ENCODE data around the gene GRB10.

GRB10 gene

DNA sequence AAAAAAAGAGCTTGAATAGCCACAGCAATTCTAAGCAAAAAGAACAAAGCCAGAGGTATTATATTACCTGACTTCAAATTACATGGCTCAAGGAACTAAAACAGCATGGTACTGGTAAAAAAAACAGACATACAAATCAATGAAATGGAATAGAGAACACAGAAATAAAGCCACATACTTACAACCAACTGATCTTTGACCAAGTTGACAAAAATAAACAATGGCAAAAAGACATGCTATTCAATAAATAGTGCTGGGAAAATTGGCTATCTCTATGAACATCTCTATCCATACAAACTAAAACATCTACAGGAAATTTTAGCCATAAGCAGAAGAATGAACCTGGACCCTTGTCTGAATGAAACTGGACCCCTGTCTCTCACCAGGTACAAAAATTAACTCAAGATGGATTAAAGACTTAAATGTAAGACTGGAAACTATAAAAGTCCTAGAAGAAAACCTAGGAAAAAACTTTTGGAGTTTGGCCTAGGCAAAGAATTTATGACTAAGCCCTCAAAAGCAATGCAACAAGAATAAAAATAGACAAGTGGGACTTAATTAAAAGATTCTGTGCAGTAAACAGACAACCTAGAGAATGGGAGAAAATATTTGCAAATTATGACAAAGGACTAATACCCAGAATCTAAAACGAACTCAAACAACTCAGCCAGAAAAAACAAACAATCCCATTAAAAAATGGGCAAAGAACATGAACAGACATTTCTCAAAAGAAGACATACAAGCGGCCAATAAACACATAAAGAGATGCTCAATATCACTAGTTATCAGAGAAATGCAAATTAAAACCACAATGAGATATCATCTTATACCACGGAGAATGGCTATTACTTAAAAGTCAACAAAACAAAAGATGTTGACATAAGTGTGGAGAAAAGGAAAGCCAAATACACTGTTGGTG, 144.7 kb downstream of the GRB10 start:
- FAIRE-seq (no peak), DNase-seq (ENCODE audit: insufficient read length, low spot score) (no peak)
- TF ChIP-seq SPI1 (IDR thresholded peaks at IDR 0.05; ENCODE audit: low read depth, low read length) (no peak), POLR2AphosphoS5 (IDR thresholded peaks at IDR 0.05; ENCODE audit: low read depth, low read length) (no peak), POU2F2 (IDR thresholded peaks at IDR 0.05; ENCODE audit: low read depth, low read length) (no peak), POLR2A (IDR thresholded peaks at IDR 0.05; ENCODE audit: low read depth, low read length) (no peak), TAF1 (IDR thresholded peaks at IDR 0.05; ENCODE audit: low read depth, low read length) (no peak), PAX5 (IDR thresholded peaks at IDR 0.05; ENCODE audit: insufficient read depth, low read length, severe bottlenecking) (no peak)

DNA sequence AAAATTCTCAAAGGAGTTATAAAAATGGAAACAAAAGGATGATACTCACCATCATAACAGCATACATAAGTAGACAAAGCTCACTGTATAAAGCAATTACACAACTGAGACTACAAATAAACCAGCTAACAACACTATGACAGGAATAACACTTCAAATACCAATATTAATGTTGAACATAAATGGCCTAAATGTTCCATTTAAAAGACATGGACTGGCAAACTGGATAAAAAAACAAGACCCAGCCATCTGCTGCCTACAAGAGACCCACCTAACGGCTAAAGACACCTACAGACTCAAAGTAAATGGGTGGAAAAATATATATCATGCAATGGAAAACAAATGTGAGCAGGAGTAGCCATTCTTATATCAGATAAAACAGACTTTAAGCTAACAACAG, 148.3 kb downstream of the GRB10 start:
- TF ChIP-seq POLR2A (IDR thresholded peaks at IDR 0.05; ENCODE audit: low read depth, low read length) (no peak), PAX5 (IDR thresholded peaks at IDR 0.05; ENCODE audit: insufficient read depth, low read length, severe bottlenecking) (no peak), TAF1 (IDR thresholded peaks at IDR 0.05; ENCODE audit: low read depth, low read length) (no peak), POLR2AphosphoS5 (IDR thresholded peaks at IDR 0.05; ENCODE audit: low read depth, low read length) (no peak), POU2F2 (IDR thresholded peaks at IDR 0.05; ENCODE audit: low read depth, low read length) (no peak), SPI1 (IDR thresholded peaks at IDR 0.05; ENCODE audit: low read depth, low read length) (no peak)
- FAIRE-seq = no peak

DNA sequence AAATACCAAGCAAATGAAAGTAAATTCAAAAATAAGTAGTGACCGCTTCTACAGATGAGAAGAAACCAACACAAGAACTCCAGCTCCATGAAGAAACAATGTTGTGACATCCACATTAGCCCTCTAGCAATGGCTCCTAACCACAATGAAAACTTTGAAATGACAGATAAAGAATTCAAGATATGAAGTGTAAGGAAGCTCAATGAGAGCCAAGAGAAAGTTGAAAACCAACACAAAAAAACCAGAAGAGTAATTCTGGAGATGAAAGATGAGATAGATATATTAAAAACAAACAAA, 149.3 kb downstream of the GRB10 start:
- no peak for TF ChIP-seq SPI1 (IDR thresholded peaks at IDR 0.05; ENCODE audit: low read depth, low read length)
- no peak for TF ChIP-seq POLR2AphosphoS5 (IDR thresholded peaks at IDR 0.05; ENCODE audit: low read depth, low read length)
- no peak for TF ChIP-seq PAX5 (IDR thresholded peaks at IDR 0.05; ENCODE audit: insufficient read depth, low read length, severe bottlenecking)
- TF ChIP-seq POU2F2 (IDR thresholded peaks at IDR 0.05; ENCODE audit: low read depth, low read length) = no peak
- TF ChIP-seq TAF1 (IDR thresholded peaks at IDR 0.05; ENCODE audit: low read depth, low read length) = no peak
- TF ChIP-seq POLR2A (IDR thresholded peaks at IDR 0.05; ENCODE audit: low read depth, low read length) = no peak
- DNase-seq (ENCODE audit: insufficient read length, low spot score) (no peak), FAIRE-seq (no peak)

More for the DNA sequence above, 148.3 kb downstream of the GRB10 start:
- no peak for DNase-seq (ENCODE audit: insufficient read length, low spot score)

DNA sequence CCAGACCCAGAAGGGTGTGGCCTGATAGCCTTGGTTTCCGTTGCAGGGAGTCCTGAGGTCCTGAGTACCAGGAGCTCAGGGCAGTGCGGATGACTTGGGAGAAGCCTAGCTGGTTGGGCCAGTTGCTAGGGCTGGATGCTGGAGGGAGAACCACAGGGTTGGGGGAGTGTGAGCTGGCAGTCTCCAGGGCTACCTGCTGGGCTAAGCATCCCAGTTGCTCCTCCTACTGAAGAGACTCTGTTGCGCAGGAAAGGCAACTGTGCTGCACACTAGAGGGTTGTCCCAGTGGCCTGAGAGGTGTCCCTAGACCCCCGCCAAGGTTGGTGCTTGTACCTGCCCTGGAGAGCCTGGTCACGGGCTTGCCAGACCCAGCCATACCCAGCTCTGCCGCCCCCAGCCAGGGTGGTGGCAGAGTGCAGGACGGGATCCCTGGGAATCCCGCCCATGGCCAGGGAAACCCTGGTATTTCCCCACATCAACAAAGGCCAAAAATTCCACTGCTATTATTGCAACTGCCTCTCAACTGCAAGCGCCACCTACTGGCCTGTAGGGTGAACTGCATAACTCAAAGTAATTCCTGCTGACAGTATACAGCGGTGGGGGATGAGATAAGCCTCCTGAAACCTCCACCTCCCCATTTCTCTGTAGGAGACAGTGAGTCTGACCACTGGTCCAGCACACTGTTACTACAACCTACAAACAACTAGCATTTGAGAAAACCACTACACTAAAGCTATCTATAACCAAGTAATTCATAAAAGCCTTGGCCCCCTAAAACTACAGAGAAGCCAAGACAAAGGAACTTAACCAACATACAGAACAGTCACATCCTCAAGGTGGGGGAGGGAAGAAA, 149.9 kb downstream of the GRB10 start:
- FAIRE-seq = peak; percentile 84

DNA sequence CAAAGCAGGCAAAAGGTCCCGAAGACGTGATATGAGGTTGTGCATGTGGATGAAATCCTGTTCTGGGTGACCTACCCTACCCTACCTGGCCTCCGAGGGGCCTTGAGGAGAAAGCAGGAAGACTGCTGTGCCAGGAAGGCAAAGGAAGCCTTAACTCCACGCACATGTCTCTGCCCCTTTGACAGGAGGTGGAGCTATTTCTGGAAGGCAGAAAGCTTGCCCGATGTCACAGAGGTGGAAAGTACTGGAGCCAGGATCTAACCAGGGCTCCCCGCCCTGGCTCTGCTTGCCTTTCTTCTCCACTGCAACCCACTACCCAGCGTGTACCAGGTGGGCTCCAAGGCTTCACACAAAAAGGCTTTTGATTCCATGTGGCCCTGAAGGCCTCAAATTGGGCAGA, 151.1 kb downstream of the GRB10 start:
- DNase-seq (ENCODE audit: insufficient read length, low spot score) (no peak), FAIRE-seq (no peak)
- TF ChIP-seq POLR2AphosphoS5 (IDR thresholded peaks at IDR 0.05; ENCODE audit: low read depth, low read length) (no peak), SPI1 (IDR thresholded peaks at IDR 0.05; ENCODE audit: low read depth, low read length) (no peak), TAF1 (IDR thresholded peaks at IDR 0.05; ENCODE audit: low read depth, low read length) (no peak), POU2F2 (IDR thresholded peaks at IDR 0.05; ENCODE audit: low read depth, low read length) (no peak), PAX5 (IDR thresholded peaks at IDR 0.05; ENCODE audit: insufficient read depth, low read length, severe bottlenecking) (no peak), POLR2A (IDR thresholded peaks at IDR 0.05; ENCODE audit: low read depth, low read length) (no peak)

More for the DNA sequence above, 149.9 kb downstream of the GRB10 start:
- TF ChIP-seq POU2F2 (IDR thresholded peaks at IDR 0.05; ENCODE audit: low read depth, low read length) = 0 out of 2 replicates have a peak, but pooled peaks have one; percentile 23
- no peak for TF ChIP-seq PAX5 (IDR thresholded peaks at IDR 0.05; ENCODE audit: insufficient read depth, low read length, severe bottlenecking)
- no peak for TF ChIP-seq TAF1 (IDR thresholded peaks at IDR 0.05; ENCODE audit: low read depth, low read length)
- TF ChIP-seq POLR2A (IDR thresholded peaks at IDR 0.05; ENCODE audit: low read depth, low read length) = no peak
- peak; percentile 28 for DNase-seq (ENCODE audit: insufficient read length, low spot score)

DNA sequence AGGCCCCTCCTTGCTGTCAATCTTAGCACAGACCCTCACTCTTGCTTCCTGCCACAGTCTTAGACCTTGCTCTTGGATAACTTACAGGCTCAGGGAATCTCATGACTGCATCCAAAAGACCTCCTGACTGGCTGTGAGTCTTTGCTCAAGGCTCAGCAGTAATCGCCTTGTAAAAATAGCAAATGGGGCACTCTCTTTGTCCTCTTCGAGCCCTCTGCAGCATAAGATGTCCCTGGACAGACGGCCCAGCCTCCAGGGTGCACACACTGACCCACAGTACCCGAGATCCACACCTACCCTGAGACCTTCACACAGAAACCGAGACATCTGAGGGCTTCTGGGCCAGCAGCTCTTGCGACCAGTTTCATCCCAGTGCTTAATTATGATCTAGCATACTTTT, 151.6 kb downstream of the GRB10 start:
- DNase-seq (ENCODE audit: insufficient read length, low spot score) = no peak
- FAIRE-seq = no peak
- TF ChIP-seq PAX5 (IDR thresholded peaks at IDR 0.05; ENCODE audit: insufficient read depth, low read length, severe bottlenecking) (no peak), TAF1 (IDR thresholded peaks at IDR 0.05; ENCODE audit: low read depth, low read length) (no peak), SPI1 (IDR thresholded peaks at IDR 0.05; ENCODE audit: low read depth, low read length) (no peak), POLR2AphosphoS5 (IDR thresholded peaks at IDR 0.05; ENCODE audit: low read depth, low read length) (no peak), POLR2A (IDR thresholded peaks at IDR 0.05; ENCODE audit: low read depth, low read length) (no peak), POU2F2 (IDR thresholded peaks at IDR 0.05; ENCODE audit: low read depth, low read length) (no peak)

DNA sequence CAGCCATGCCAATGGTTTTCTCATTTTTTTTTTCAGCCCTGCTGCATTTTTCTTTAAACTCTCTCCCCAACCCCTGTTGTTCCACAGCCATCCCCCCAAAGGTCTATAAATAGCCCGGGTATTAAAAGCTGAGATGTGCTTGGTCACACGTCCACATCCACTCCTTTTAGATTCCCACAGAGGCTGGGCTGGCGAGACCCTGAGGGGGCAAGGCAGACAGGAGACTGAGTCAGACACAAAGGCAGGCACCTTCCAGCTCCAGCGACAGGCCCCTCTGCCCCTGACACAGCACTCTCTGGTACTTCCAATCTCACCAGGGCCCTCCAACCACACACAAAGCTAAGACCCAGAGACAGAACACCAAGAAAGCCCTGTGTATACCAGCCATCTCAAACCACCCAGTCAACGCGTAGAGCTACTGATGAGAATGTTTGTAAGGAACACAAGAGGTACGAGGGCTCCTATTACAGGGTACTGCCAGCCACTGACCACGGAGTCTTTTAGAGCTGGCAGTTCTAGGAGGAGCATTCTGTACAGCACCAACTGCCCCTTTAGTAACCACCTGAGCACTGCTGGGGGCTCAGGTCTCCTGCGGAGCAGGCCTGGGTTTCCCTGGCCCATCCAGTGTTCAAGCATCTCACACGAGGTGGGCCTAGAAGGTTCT, 153.3 kb downstream of the GRB10 start:
- FAIRE-seq = no peak
- TF ChIP-seq POLR2AphosphoS5 (IDR thresholded peaks at IDR 0.05; ENCODE audit: low read depth, low read length) (no peak), POU2F2 (IDR thresholded peaks at IDR 0.05; ENCODE audit: low read depth, low read length) (no peak), POLR2A (IDR thresholded peaks at IDR 0.05; ENCODE audit: low read depth, low read length) (no peak), TAF1 (IDR thresholded peaks at IDR 0.05; ENCODE audit: low read depth, low read length) (no peak), PAX5 (IDR thresholded peaks at IDR 0.05; ENCODE audit: insufficient read depth, low read length, severe bottlenecking) (no peak)
- no peak for DNase-seq (ENCODE audit: insufficient read length, low spot score)

DNA sequence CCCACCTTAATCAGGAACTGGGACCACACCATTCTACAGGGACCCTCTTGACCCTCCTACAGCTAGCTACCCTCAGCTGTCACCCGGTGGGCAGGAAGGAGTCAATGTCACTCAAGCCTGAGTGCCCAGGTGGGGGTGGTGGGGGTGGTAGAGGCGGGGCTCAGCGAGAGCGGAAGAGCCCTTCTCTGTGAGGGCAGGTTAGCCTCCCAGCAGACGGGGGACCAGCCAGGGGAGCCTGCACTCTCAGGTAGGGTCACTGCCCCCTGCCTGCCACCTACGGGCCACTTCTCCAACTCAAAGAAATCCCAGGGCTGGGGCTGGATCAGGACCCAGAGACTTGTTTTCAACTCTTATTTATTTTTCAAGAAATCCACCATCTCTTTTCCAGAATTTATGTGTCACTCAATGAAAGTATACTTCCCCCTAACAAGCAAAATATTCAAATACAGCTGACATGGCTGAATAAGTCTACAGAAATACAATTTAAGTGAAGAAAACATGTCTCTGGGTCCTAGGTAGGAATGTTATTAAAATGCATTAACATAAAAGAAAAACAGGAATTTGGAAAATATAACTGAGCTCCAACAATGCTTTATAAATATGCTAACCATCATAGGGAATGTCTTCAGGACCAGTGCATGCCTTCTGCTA, 154.1 kb downstream of the GRB10 start:
- FAIRE-seq (no peak), DNase-seq (ENCODE audit: insufficient read length, low spot score) (no peak)
- TF ChIP-seq PAX5 (IDR thresholded peaks at IDR 0.05; ENCODE audit: insufficient read depth, low read length, severe bottlenecking) (no peak), POLR2A (IDR thresholded peaks at IDR 0.05; ENCODE audit: low read depth, low read length) (no peak), TAF1 (IDR thresholded peaks at IDR 0.05; ENCODE audit: low read depth, low read length) (no peak), POU2F2 (IDR thresholded peaks at IDR 0.05; ENCODE audit: low read depth, low read length) (no peak), SPI1 (IDR thresholded peaks at IDR 0.05; ENCODE audit: low read depth, low read length) (no peak), POLR2AphosphoS5 (IDR thresholded peaks at IDR 0.05; ENCODE audit: low read depth, low read length) (no peak)

Data from GM12891 (cell line).